IMR-90 (cell line): ENCODE results near the gene BTD. TPM values are rescaled to one million over a fixed set of nuclear protein-coding genes. Genes with fewer than 3 reads are reported as not detected.

ENCODE experiments used
- ATAC-seq: fragments of 200-7000 bp; cut with Tn5 transposase; 2 replicates; pipeline ENCODE4 v1.9.1; 2020; ENCODE audit warnings: low read depth, mild to moderate bottlenecking, moderate library complexity
- BruUV-seq: library from RNA; stranded (reverse); fragments of 400-500 nt; replicated peaks from 2 replicates; lab custom pipeline; 2021; lab: Mats Ljungman, UMichigan
- CTCF ChIA-PET: fragments of 300-600 bp; formaldehyde crosslinking; extraction: SDS; loops from one replicate; lab custom pipeline; 2021; ENCODE audit warnings: antibody characterized with exemption; lab: Yijun Ruan, JAX
- POLR2A ChIA-PET: fragments of 300-600 bp; sonication (Branson Sonifier 250); formaldehyde crosslinking; loops from one replicate; lab custom pipeline; 2022; ENCODE audit warnings: antibody characterized with exemption; ENCODE audit not compliant: unreplicated experiment; lab: Charles Lee
- DNase-seq: peaks from one replicate; pipeline ENCODE4 v3.0.0; 2013
- H2AFZ ChIP-seq: replicated peaks from 2 replicates; pipeline ENCODE3; 2013; ENCODE audit warnings: low read length, mild to moderate bottlenecking; ENCODE audit not compliant: poor library complexity
- H2AK5ac ChIP-seq: 2 replicates; pipeline ENCODE4 v1.6.1; 2013; ENCODE audit warnings: low read depth, low read length, inconsistent platforms
- H2AK9ac ChIP-seq: replicated peaks from 2 replicates; pipeline ENCODE3; 2013; ENCODE audit warnings: mild to moderate bottlenecking, low read depth, low read length, moderate library complexity; ENCODE audit not compliant: poor library complexity
- H2BK120ac ChIP-seq: 2 replicates; pipeline ENCODE4 v1.6.1; 2013; ENCODE audit warnings: low read depth, low read length, inconsistent platforms
- H2BK15ac ChIP-seq: 3 replicates; pipeline ENCODE4 v1.6.1; 2013; ENCODE audit warnings: low read depth, low read length, inconsistent platforms
- H2BK20ac ChIP-seq: 2 replicates; pipeline ENCODE4 v1.6.1; 2013; ENCODE audit warnings: low read depth, mild to moderate bottlenecking, inconsistent platforms, low read length, moderate library complexity
- H2BK5ac ChIP-seq: 2 replicates; pipeline ENCODE4 v1.6.1; 2013; ENCODE audit warnings: mild to moderate bottlenecking, low read depth, low read length, inconsistent platforms; ENCODE audit not compliant: poor library complexity, severe bottlenecking
- H3K14ac ChIP-seq: replicated peaks from 2 replicates; pipeline ENCODE4 v1.6.1; 2013; ENCODE audit warnings: low read depth, low read length, inconsistent platforms
- H3K18ac ChIP-seq: 2 replicates; pipeline ENCODE4 v1.6.1; 2013; ENCODE audit warnings: low read depth, low read length, control low read depth
- H3K23ac ChIP-seq: 2 replicates; pipeline ENCODE4 v1.6.1; 2013; ENCODE audit warnings: low read depth, low read length, inconsistent platforms
- H3K27ac ChIP-seq: 2 replicates; pipeline ENCODE4 v1.5.1; 2013; ENCODE audit warnings: mild to moderate bottlenecking, control low read depth, low read length; ENCODE audit not compliant: insufficient read depth
- H3K27me3 ChIP-seq: 2 replicates; pipeline ENCODE4 v1.6.1; 2013; ENCODE audit warnings: low read length; ENCODE audit not compliant: control insufficient read depth, insufficient read depth
- H3K36me3 ChIP-seq: 2 replicates; pipeline ENCODE4 v1.6.1; 2013; ENCODE audit warnings: low read length, mixed read lengths; ENCODE audit not compliant: control insufficient read depth, insufficient read depth
- H3K4ac ChIP-seq: 2 replicates; pipeline ENCODE4 v1.6.1; 2013; ENCODE audit warnings: low read depth, low read length, inconsistent platforms
- H3K4me1 ChIP-seq: 2 replicates; pipeline ENCODE4 v1.6.1; 2013; ENCODE audit warnings: low read length, mixed read lengths; ENCODE audit not compliant: control insufficient read depth, insufficient read depth
- H3K4me2 ChIP-seq: 2 replicates; pipeline ENCODE4 v1.6.1; 2013; ENCODE audit warnings: low read depth, mild to moderate bottlenecking, control low read depth, low read length, moderate library complexity
- H3K4me3 ChIP-seq: 2 replicates; pipeline ENCODE4 v1.5.1; 2013; ENCODE audit warnings: low read depth, mild to moderate bottlenecking, control low read depth, low read length, moderate library complexity; ENCODE audit not compliant: insufficient read depth
- H3K56ac ChIP-seq: 2 replicates; pipeline ENCODE4 v1.6.1; 2013; ENCODE audit warnings: low read length, inconsistent platforms; ENCODE audit not compliant: insufficient read depth; ENCODE audit errors: extremely low read depth
- H3K79me1 ChIP-seq, 2 experiments: 2 replicates each; pipeline ENCODE4 v1.6.1; 2013; ENCODE audit warnings: low read length in 2 of 2, inconsistent platforms in 1 of 2, low read depth in 1 of 2
- H3K9ac ChIP-seq: 2 replicates; pipeline ENCODE4 v1.6.1; 2013; ENCODE audit warnings: low read depth, low read length, control low read depth
- H3K9me1 ChIP-seq: 2 replicates; pipeline ENCODE4 v1.6.1; 2013; ENCODE audit warnings: low read length, inconsistent platforms; ENCODE audit not compliant: insufficient read depth
- H3K9me3 ChIP-seq: 2 replicates; pipeline ENCODE4 v1.6.1; 2013; ENCODE audit warnings: low read length; ENCODE audit not compliant: control insufficient read depth, insufficient read depth
- H4K20me1 ChIP-seq: 2 replicates; pipeline ENCODE4 v1.6.1; 2013; ENCODE audit warnings: low read length, inconsistent platforms; ENCODE audit not compliant: insufficient read depth
- H4K5ac ChIP-seq: 2 replicates; pipeline ENCODE4 v1.6.1; 2013; ENCODE audit warnings: mild to moderate bottlenecking, low read depth, low read length, control low read depth
- H4K8ac ChIP-seq, 2 experiments: 2 replicates each; pipeline ENCODE4 v1.6.1; 2013; ENCODE audit warnings: low read depth in 2 of 2, low read length in 2 of 2, control low read depth in 1 of 2, inconsistent platforms in 1 of 2
- H4K91ac ChIP-seq: 2 replicates; pipeline ENCODE4 v1.6.1; 2013; ENCODE audit warnings: low read depth, low read length, inconsistent platforms; ENCODE audit not compliant: insufficient read depth
- MAZ ChIP-seq: IDR thresholded peaks from 2 replicates; pipeline ENCODE4 v1.6.1; 2012; ENCODE audit warnings: low read depth, mild to moderate bottlenecking, low read length, improper control_type of control experiment, moderate library complexity, borderline replicate concordance
- MXI1 ChIP-seq: IDR thresholded peaks from 2 replicates; pipeline ENCODE4 v1.6.1; 2012; ENCODE audit warnings: low read depth, mild to moderate bottlenecking, low read length, moderate library complexity, borderline replicate concordance
- WGBS, 2 experiments: methylation state at CpG; one replicate each; pipeline versions ENCODE4 v1.1.5 to v1.1.7; 2013; ENCODE audit warnings: missing lambda C conversion rate in 2 of 2; ENCODE audit not compliant: insufficient read length in 1 of 2; ENCODE audit errors: extremely low coverage in 2 of 2; 5-methylcytosine and 5-hydroxymethylcytosine counted together
- dilution Hi-C: fragments of 300-500 bp; cut with HindIII; formaldehyde crosslinking; loops from one replicate; pipeline ENCODE4 v1.14.3; 2018; ENCODE audit warnings: low sequenced_read_pairs; ENCODE audit not compliant: unreplicated experiment
- in situ Hi-C: fragments of 300-500 bp; cut with MboI; formaldehyde crosslinking; loops from 3 replicates; pipeline ENCODE4 v1.14.3; 2019; ENCODE audit warnings: low sequenced_read_pairs, inconsistent platforms, mixed read lengths
- intact Hi-C: fragments of 100-400 bp; cut with micrococcal nuclease; formaldehyde crosslinking; loops from 2 replicates; pipeline ENCODE4 v1.10.0; 2022
- polyA plus RNA-seq, 3 experiments: library from polyadenylated mRNA; depleted of rRNA; stranded (reverse); fragments of >200 nt; gene quantifications; 2 replicates each; pipeline ENCODE4 v1.2.3, GENCODE V29; 2012; ENCODE audit warnings: low replicate concordance in 1 of 3
- total RNA-seq: library from RNA; depleted of rRNA; stranded (reverse); fragments of >200 nt; gene quantifications from 2 replicates; pipeline ENCODE4 v1.2.3, GENCODE V29; 2012

Gene BTD
- total and polyA plus RNA-seq, 2 of the 4 experiments (the other 2 are of a cell fraction): 14.8 to 21.1 TPM

DNA sequence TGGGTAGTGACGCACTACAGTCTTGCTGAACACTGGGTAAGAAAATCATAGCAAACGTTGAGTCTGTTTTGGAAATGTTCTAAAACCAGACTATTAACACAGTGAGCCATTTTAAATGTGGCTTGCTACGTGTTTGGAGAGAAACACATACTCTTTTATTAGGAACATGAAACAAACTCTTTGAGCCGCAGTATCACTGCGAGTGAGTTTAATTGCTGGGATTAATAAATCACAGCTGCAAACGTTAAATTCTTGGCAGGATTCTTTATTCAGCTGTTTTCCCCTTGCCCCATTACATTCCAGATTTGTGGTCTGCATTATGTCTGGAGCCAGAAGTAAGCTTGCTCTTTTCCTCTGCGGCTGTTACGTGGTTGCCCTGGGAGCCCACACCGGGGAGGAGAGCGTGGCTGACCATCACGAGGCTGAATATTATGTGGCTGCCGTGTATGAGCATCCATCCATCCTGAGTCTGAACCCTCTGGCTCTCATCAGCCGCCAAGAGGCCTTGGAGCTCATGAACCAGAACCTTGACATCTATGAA, 33.6 kb downstream of the BTD start:
- Histone ChIP-seq H3K14ac (peak overlapping the region; percentile 90), H2AFZ (peak overlapping the region; percentile 69), H3K4me1 (peaks cover 38% of the 10 kb centered on the region), H2BK15ac (peak overlapping the region; percentile 98; the same call in 2 of the 3 replicates), H4K20me1 (no peaks in the 10 kb centered on the region), H2AK5ac (peak overlapping the region; percentile 98), H2BK5ac (peak overlapping the region; percentile 92), H2BK20ac (peak overlapping the region; percentile 99), H3K18ac (peak overlapping the region; percentile 89), H3K36me3 (no peaks in the 10 kb centered on the region), H3K27me3 (no peaks in the 10 kb centered on the region), H4K8ac (peak overlapping the region; percentile 65 to 95), H2AK9ac (peak overlapping the region; percentile 97), H3K9me3 (no peaks in the 10 kb centered on the region), H4K91ac (peak overlapping the region; percentile 98), H3K56ac (peak overlapping the region; percentile 82), H3K9ac (no peak overlapping the region; the same call in 1 of the 2 replicates), H3K27ac (peak overlapping the region; percentile 86), H3K4ac (peak overlapping the region; percentile 97), H2BK120ac (peak overlapping the region; percentile 99), H4K5ac (peak overlapping the region; percentile 88), H3K23ac (peak overlapping the region; percentile 92), H3K4me2 (peak overlapping the region; percentile 39; the same call in 1 of the 2 replicates), H3K4me3 (no peak overlapping the region), H3K79me1 (peaks cover 15 to 42% of the 10 kb centered on the region in 2 experiments; a peak in 3 of 4 replicates), H3K9me1 (peaks cover 25% of the 10 kb centered on the region)
- ChIA-PET POLR2A (interaction anchor here (0.7 to 1.1 kb wide), 3 partner anchors 159 to 162 kb away, joined by 3 to 6 read pairs (median 3); no protein-coding TSS in a partner anchor), CTCF (interaction anchor here (0.7 to 1.7 kb wide), 5 partner anchors 11 to 347 kb away, joined by 3 to 6 read pairs (median 4); no protein-coding TSS in a partner anchor)
- TF ChIP-seq MXI1: no peak
- TF ChIP-seq MAZ: 0 out of 2 replicates have a peak, but pooled peaks have one; percentile 22
- no TSS peak for BruUV-seq
- no CpG with 5 or more reads among the region's 13 CpGs for WGBS, 2 experiments
- dilution Hi-C loops (no loop called here), intact Hi-C loops (loop anchor here (10.0 kb wide), 1 partner anchor 610 kb away; no protein-coding TSS in a partner anchor), in situ Hi-C loops (loop anchor here (25.0 kb wide), 2 partner anchors 427 to 602 kb away; no protein-coding TSS in a partner anchor)
- ATAC-seq: no peak
- DNase-seq: peak; percentile 66
